Activated naive CD8-positive, alpha-beta T cell treated with anti-CD3 and anti-CD28 coated beads for 36 hours (primary cell): ENCODE data around the gene MATCAP1. TPM values are rescaled to one million over a fixed set of nuclear protein-coding genes. Genes with fewer than 3 reads are reported as not detected.

Experiments
- DNase-seq: peaks from one replicate; pipeline ENCODE4 v3.0.0; 2021
- H3K27ac Mint-ChIP-seq: one replicate; pipeline ENCODE4 v1.8.0; 2022; ENCODE audit warnings: mild to moderate bottlenecking, moderate library complexity, mixed read lengths
- H3K27me3 Mint-ChIP-seq: one replicate; pipeline ENCODE4 v1.8.0; 2022; ENCODE audit warnings: mild to moderate bottlenecking, mixed read lengths
- H3K36me3 Mint-ChIP-seq: one replicate; pipeline ENCODE4 v1.8.0; 2021; ENCODE audit warnings: mild to moderate bottlenecking, mixed read lengths
- H3K4me1 Mint-ChIP-seq: one replicate; pipeline ENCODE4 v1.8.0; 2021; ENCODE audit warnings: mixed read lengths
- H3K4me3 Mint-ChIP-seq: one replicate; pipeline ENCODE4 v1.8.0; 2022; ENCODE audit warnings: mild to moderate bottlenecking, moderate library complexity, mixed read lengths
- H3K9me3 Mint-ChIP-seq: one replicate; pipeline ENCODE4 v1.8.0; 2022; ENCODE audit warnings: mixed read lengths
- total RNA-seq, 2 experiments: library from RNA; stranded (reverse); gene quantifications; one replicate each; pipeline ENCODE4 v1.2.3, GENCODE V29; 2021

MATCAP1 gene
- total RNA-seq, 2 experiments from 2014 or later = 15.8 to 16.7 TPM

GRCh38 chr16:67150047-67150832, 33.5 kb downstream of the MATCAP1 start:
- DNase-seq = peak; percentile 71
- H3K4me1 Mint-ChIP-seq = peaks cover 10% of the 10 kb centered on the region

GRCh38 chr16:67149276-67150046, 34.3 kb downstream of the MATCAP1 start:
- H3K27me3 Mint-ChIP-seq = peaks cover 36% of the 10 kb centered on the region
- H3K4me3 Mint-ChIP-seq = no peak overlapping the region
- no peaks in the 10 kb centered on the region for H3K9me3 Mint-ChIP-seq
- no peak for DNase-seq
- H3K27ac Mint-ChIP-seq = no peak overlapping the region
- peaks cover 40% of the 10 kb centered on the region for H3K36me3 Mint-ChIP-seq
- peaks cover 10% of the 10 kb centered on the region for H3K4me1 Mint-ChIP-seq

More at GRCh38 chr16:67150047-67150832, 33.5 kb downstream of the MATCAP1 start:
- H3K36me3 Mint-ChIP-seq = peaks cover 35% of the 10 kb centered on the region
- H3K4me3 Mint-ChIP-seq = peak overlapping the region; percentile 32
- no peak overlapping the region for H3K27ac Mint-ChIP-seq
- no peaks in the 10 kb centered on the region for H3K9me3 Mint-ChIP-seq
- H3K27me3 Mint-ChIP-seq = peaks cover 36% of the 10 kb centered on the region

- H3K9me3 Mint-ChIP-seq = no peaks in the 10 kb centered on the region
- peaks cover 37% of the 10 kb centered on the region for H3K36me3 Mint-ChIP-seq
- no peak overlapping the region for H3K27ac Mint-ChIP-seq
- DNase-seq = no peak
- H3K4me3 Mint-ChIP-seq = no peak overlapping the region
- H3K27me3 Mint-ChIP-seq = peaks cover 36% of the 10 kb centered on the region
- H3K4me1 Mint-ChIP-seq = peaks cover 10% of the 10 kb centered on the region
Measured at GRCh38 chr16:67148656-67149275, 35.0 kb downstream of the MATCAP1 start.

GRCh38 chr16:67148221-67148620, 35.5 kb downstream of the MATCAP1 start:
- no peak for DNase-seq
- H3K4me3 Mint-ChIP-seq = no peak overlapping the region
- peaks cover 36% of the 10 kb centered on the region for H3K27me3 Mint-ChIP-seq
- no peaks in the 10 kb centered on the region for H3K9me3 Mint-ChIP-seq
- peaks cover 10% of the 10 kb centered on the region for H3K4me1 Mint-ChIP-seq
- H3K27ac Mint-ChIP-seq = no peak overlapping the region
- H3K36me3 Mint-ChIP-seq = peaks cover 39% of the 10 kb centered on the region

- peaks cover 5% of the 10 kb centered on the region for H3K4me1 Mint-ChIP-seq
- no peaks in the 10 kb centered on the region for H3K9me3 Mint-ChIP-seq
- H3K27me3 Mint-ChIP-seq = peaks cover 30% of the 10 kb centered on the region
- H3K4me3 Mint-ChIP-seq = no peak overlapping the region
- H3K27ac Mint-ChIP-seq = no peak overlapping the region
- no peak for DNase-seq
- H3K36me3 Mint-ChIP-seq = peaks cover 42% of the 10 kb centered on the region
Measured at GRCh38 chr16:67147437-67148140, 36.2 kb downstream of the MATCAP1 start.

GRCh38 chr16:67146523-67147357, 37.0 kb downstream of the MATCAP1 start:
- peaks cover 21% of the 10 kb centered on the region for H3K27me3 Mint-ChIP-seq
- H3K4me1 Mint-ChIP-seq = peaks cover 5% of the 10 kb centered on the region
- H3K36me3 Mint-ChIP-seq = peaks cover 47% of the 10 kb centered on the region
- no peak overlapping the region for H3K4me3 Mint-ChIP-seq
- H3K27ac Mint-ChIP-seq = no peak overlapping the region
- no peaks in the 10 kb centered on the region for H3K9me3 Mint-ChIP-seq
- DNase-seq = no peak

- H3K9me3 Mint-ChIP-seq = no peaks in the 10 kb centered on the region
- H3K27ac Mint-ChIP-seq = no peak overlapping the region
- DNase-seq = no peak
- H3K36me3 Mint-ChIP-seq = peaks cover 52% of the 10 kb centered on the region
- no peaks in the 10 kb centered on the region for H3K4me1 Mint-ChIP-seq
- no peak overlapping the region for H3K4me3 Mint-ChIP-seq
- peaks cover 12% of the 10 kb centered on the region for H3K27me3 Mint-ChIP-seq
Measured at GRCh38 chr16:67145746-67146145, 38.0 kb downstream of the MATCAP1 start.

- H3K4me1 Mint-ChIP-seq = no peaks in the 10 kb centered on the region
- no peak overlapping the region for H3K27ac Mint-ChIP-seq
- no peaks in the 10 kb centered on the region for H3K9me3 Mint-ChIP-seq
- no peak for DNase-seq
- peaks cover 59% of the 10 kb centered on the region for H3K36me3 Mint-ChIP-seq
- peaks cover 12% of the 10 kb centered on the region for H3K27me3 Mint-ChIP-seq
- H3K4me3 Mint-ChIP-seq = no peak overlapping the region
Measured at GRCh38 chr16:67144943-67145342, 38.8 kb downstream of the MATCAP1 start.

GRCh38 chr16:67142342-67142741, 41.4 kb downstream of the MATCAP1 start:
- Mint-ChIP-seq H3K4me3 (no peak overlapping the region), H3K4me1 (no peaks in the 10 kb centered on the region), H3K27me3 (no peaks in the 10 kb centered on the region), H3K27ac (no peak overlapping the region), H3K9me3 (no peaks in the 10 kb centered on the region), H3K36me3 (peaks cover 42% of the 10 kb centered on the region)
- DNase-seq = no peak

GRCh38 chr16:67141391-67141790, 42.4 kb downstream of the MATCAP1 start:
- DNase-seq = no peak
- H3K36me3 Mint-ChIP-seq = peaks cover 38% of the 10 kb centered on the region
- H3K4me3 Mint-ChIP-seq = no peak overlapping the region
- H3K4me1 Mint-ChIP-seq = no peaks in the 10 kb centered on the region
- no peaks in the 10 kb centered on the region for H3K27me3 Mint-ChIP-seq
- H3K9me3 Mint-ChIP-seq = no peaks in the 10 kb centered on the region
- H3K27ac Mint-ChIP-seq = no peak overlapping the region

GRCh38 chr16:67137605-67138004, 46.2 kb downstream of the MATCAP1 start:
- H3K27me3 Mint-ChIP-seq = no peaks in the 10 kb centered on the region
- H3K9me3 Mint-ChIP-seq = no peaks in the 10 kb centered on the region
- H3K36me3 Mint-ChIP-seq = peaks cover 35% of the 10 kb centered on the region
- H3K4me3 Mint-ChIP-seq = no peak overlapping the region
- H3K4me1 Mint-ChIP-seq = no peaks in the 10 kb centered on the region
- no peak overlapping the region for H3K27ac Mint-ChIP-seq
- DNase-seq = no peak

GRCh38 chr16:67129422-67129821, 54.3 kb downstream of the MATCAP1 start:
- Mint-ChIP-seq H3K27me3 (no peaks in the 10 kb centered on the region), H3K4me3 (no peak overlapping the region), H3K27ac (no peak overlapping the region), H3K9me3 (no peaks in the 10 kb centered on the region), H3K36me3 (peaks cover 23% of the 10 kb centered on the region), H3K4me1 (no peaks in the 10 kb centered on the region)
- DNase-seq = no peak

GRCh38 chr16:67128887-67129286, 54.9 kb downstream of the MATCAP1 start:
- Mint-ChIP-seq H3K36me3 (peaks cover 22% of the 10 kb centered on the region), H3K4me3 (no peak overlapping the region), H3K9me3 (no peaks in the 10 kb centered on the region), H3K27me3 (no peaks in the 10 kb centered on the region), H3K27ac (no peak overlapping the region), H3K4me1 (no peaks in the 10 kb centered on the region)
- no peak for DNase-seq

GRCh38 chr16:67128417-67128816, 55.3 kb downstream of the MATCAP1 start:
- no peak overlapping the region for H3K27ac Mint-ChIP-seq

More at GRCh38 chr16:67128417-67128816, 55.3 kb downstream of the MATCAP1 start:
- DNase-seq = no peak
- Mint-ChIP-seq H3K4me3 (no peak overlapping the region), H3K9me3 (no peaks in the 10 kb centered on the region), H3K4me1 (no peaks in the 10 kb centered on the region), H3K27me3 (no peaks in the 10 kb centered on the region), H3K36me3 (peaks cover 23% of the 10 kb centered on the region)
